ENCODE data around the gene IL36B. TPM values are rescaled to one million over a fixed set of nuclear protein-coding genes. Genes with fewer than 3 reads are reported as not detected.

The IL36B gene
- total RNA-seq, 2 experiments from 2014 or later = not detected

DNA sequence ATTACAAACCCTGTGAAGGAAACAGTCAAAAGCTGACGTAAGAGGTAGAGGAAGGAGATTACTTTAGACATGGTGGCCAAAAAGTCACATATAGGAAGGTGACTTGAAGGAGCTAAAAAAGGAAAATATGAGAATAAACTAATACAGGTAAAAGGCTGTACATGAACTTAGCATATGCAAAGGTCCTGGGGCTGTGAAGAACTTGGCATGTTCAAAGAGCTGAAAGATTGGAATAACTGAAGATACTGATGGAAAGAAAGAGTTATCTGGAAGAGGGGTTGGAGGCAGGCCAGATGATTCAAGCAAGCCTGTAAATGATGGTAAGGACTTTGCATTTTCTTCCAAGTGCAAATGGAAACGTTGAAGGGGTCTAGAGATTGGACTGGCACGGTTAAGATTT is 34.2 kb downstream of the IL36B start:
- CTCF ChIA-PET = interaction anchor here (1.0 to 1.5 kb wide), 2 partner anchors 57 to 61 kb away, joined by 3 to 5 read pairs; no protein-coding TSS in a partner anchor
- H3K27ac Mint-ChIP-seq = no peak overlapping the region
- H3K36me3 Mint-ChIP-seq (ENCODE audit: low read depth) = no peaks in the 10 kb centered on the region
- H3K4me3 Mint-ChIP-seq = no peak overlapping the region
- H3K4me1 Mint-ChIP-seq (ENCODE audit: low read depth) = peaks cover 2% of the 10 kb centered on the region
- no peak for DNase-seq
- POLR2A ChIA-PET = no interaction called here
- no peaks in the 10 kb centered on the region for H3K9me3 Mint-ChIP-seq (ENCODE audit: insufficient read depth)
- ATAC-seq = no peak
- peaks cover 22% of the 10 kb centered on the region for H3K27me3 Mint-ChIP-seq (ENCODE audit: low read depth)

DNA sequence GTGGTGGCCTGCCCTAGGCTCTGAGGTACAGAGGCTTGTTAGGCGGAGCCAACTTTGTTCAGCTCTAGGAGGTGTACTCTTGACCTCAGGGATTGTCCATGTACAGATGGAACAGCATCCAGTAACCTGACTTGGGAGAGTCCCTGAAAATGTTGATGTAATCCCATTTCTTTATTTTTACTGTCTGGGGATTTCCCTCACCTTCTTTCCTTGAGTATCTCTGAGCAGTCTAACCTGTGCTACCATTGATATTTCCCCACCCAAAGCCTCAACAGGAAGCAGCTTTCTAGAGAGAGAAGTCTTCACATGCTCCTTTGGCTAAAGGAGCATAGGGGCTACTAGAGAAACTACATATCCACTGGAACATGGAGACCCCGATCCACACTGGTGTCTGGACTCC is 37.0 kb downstream of the IL36B start:
- ATAC-seq = no peak
- H3K9me3 Mint-ChIP-seq (ENCODE audit: insufficient read depth) = no peaks in the 10 kb centered on the region

DNA sequence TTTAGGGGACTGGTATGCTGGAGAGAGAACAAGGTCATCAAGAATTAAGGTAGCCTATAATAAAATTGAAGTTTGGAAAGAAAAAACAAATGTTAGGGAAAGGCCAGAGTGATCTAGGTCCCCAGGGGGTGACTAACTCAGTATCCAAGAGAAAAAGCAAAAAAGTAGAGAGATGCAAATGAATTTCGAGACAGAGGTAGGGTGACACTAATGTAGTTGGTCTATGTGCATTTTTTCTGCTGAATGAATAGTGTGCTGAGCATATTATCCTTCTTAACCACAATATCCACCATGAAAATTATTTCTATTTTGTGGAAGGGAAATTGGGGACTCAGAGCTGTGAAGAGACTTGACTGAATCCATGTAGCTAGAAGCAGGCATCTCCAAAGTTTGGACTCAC is 37.6 kb downstream of the IL36B start:
- DNase-seq (no peak), ATAC-seq (no peak)
- H3K9me3 Mint-ChIP-seq (ENCODE audit: insufficient read depth) = no peaks in the 10 kb centered on the region
- H3K27ac Mint-ChIP-seq = no peak overlapping the region
- H3K4me1 Mint-ChIP-seq (ENCODE audit: low read depth) = peaks cover 6% of the 10 kb centered on the region
- CTCF ChIA-PET = interaction anchor here (1.1 to 1.3 kb wide), 2 partner anchors 19 to 25 kb away, joined by 3 to 4 read pairs; no protein-coding TSS in a partner anchor
- H3K36me3 Mint-ChIP-seq (ENCODE audit: low read depth) = no peaks in the 10 kb centered on the region
- POLR2A ChIA-PET = no interaction called here
- peaks cover 17% of the 10 kb centered on the region for H3K27me3 Mint-ChIP-seq (ENCODE audit: low read depth)
- H3K4me3 Mint-ChIP-seq = no peak overlapping the region

More for the DNA sequence above, 37.0 kb downstream of the IL36B start:
- CTCF ChIA-PET = interaction anchor here (1.1 to 1.3 kb wide), 2 partner anchors 20 to 25 kb away, joined by 3 to 4 read pairs; no protein-coding TSS in a partner anchor
- Mint-ChIP-seq H3K27me3 (ENCODE audit: low read depth) (peaks cover 17% of the 10 kb centered on the region), H3K36me3 (ENCODE audit: low read depth) (no peaks in the 10 kb centered on the region), H3K4me1 (ENCODE audit: low read depth) (peaks cover 6% of the 10 kb centered on the region), H3K4me3 (no peak overlapping the region), H3K27ac (no peak overlapping the region)
- POLR2A ChIA-PET = no interaction called here
- no peak for DNase-seq

DNA sequence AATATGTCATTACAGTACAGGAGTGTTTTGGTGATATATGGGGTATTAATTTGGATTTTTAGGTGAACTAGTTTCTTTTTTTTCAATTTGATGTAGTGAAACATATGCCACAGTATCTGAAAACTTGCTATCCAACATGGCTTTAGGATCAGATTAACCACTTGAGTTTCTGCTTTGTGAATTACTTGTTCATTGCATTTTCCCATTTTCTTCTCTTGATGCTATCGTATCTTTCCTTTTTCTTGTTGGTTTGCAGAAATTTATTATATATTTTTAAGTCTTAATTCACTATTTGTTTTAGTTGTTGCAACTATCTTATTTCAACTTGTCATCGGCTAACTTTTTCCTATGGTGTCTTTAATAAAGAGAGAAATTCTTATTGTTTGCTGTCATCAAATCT is 38.6 kb downstream of the IL36B start:
- H3K9me3 Mint-ChIP-seq (ENCODE audit: insufficient read depth) = no peaks in the 10 kb centered on the region
- DNase-seq (no peak), ATAC-seq (no peak)
- no peaks in the 10 kb centered on the region for H3K36me3 Mint-ChIP-seq (ENCODE audit: low read depth)
- H3K27me3 Mint-ChIP-seq (ENCODE audit: low read depth) = peaks cover 17% of the 10 kb centered on the region
- POLR2A ChIA-PET = no interaction called here
- peaks cover 6% of the 10 kb centered on the region for H3K4me1 Mint-ChIP-seq (ENCODE audit: low read depth)
- H3K27ac Mint-ChIP-seq = no peak overlapping the region
- H3K4me3 Mint-ChIP-seq = no peak overlapping the region
- CTCF ChIA-PET = no interaction called here

DNA sequence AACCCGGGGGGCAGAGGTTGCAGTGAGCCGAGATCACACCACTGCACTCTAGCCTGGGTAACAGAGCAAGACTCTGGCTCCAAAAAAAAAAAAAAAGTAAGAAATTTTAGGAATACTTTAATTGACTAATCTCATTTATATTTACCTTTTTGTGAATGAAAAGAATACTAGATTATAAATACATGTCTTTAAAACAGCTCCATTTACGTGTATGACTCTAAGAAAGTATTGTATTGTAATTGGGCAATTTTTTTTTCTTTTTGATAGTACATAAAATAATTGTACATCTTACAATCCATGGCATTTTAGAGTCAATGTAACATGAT is 39.4 kb downstream of the IL36B start:
- H3K36me3 Mint-ChIP-seq (ENCODE audit: low read depth) = no peaks in the 10 kb centered on the region
- peaks cover 9% of the 10 kb centered on the region for H3K27me3 Mint-ChIP-seq (ENCODE audit: low read depth)
- no peak overlapping the region for H3K4me3 Mint-ChIP-seq
- H3K4me1 Mint-ChIP-seq (ENCODE audit: low read depth) = peaks cover 6% of the 10 kb centered on the region
- POLR2A ChIA-PET = no interaction called here
- DNase-seq = no peak
- CTCF ChIA-PET = no interaction called here
- H3K9me3 Mint-ChIP-seq (ENCODE audit: insufficient read depth) = no peaks in the 10 kb centered on the region
- no peak overlapping the region for H3K27ac Mint-ChIP-seq
- ATAC-seq = no peak

DNA sequence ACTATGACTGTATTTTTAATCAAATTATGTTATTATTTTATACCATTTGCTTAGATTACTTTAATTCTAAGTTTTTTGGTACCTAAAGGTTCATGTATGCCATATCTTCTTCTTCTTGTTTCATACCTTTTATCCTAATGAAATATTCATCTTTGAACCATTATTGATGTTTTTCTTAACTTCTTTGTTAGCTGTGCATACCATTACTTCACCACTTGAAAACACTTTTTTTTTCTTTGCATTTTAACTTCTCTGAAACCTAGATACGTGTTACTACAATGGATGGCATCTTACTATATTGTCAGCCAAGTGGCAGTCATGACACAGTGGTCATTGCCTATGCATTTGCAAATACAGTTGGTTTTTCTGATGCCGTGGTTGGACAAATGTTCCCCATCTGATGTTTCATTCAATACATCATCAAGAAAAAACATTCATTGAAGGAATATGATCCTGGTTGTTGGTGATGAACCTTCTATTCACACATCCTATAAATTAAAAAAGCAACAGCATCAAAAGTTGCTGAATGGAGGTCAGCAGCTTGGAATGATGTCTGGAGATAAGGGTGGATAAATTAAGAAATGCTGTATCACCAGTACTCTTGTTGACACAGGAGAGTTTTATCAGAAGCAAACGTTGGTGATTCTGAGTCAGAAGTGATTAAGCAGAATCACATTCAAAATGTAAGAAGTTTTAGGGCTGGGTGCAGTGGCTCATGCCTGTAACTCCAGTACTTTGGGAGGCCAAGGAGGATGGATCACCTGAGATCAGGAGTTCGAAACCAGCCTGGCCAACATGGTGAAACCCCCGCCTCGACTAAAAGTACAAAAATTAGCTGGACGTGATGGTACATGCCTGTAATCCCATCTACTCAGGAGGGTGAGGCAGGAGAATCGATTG is 40.0 kb downstream of the IL36B start:
- H3K4me1 Mint-ChIP-seq (ENCODE audit: low read depth) = peaks cover 10% of the 10 kb centered on the region
- DNase-seq (no peak), ATAC-seq (no peak)
- no peaks in the 10 kb centered on the region for H3K36me3 Mint-ChIP-seq (ENCODE audit: low read depth)
- H3K4me3 Mint-ChIP-seq = no peak overlapping the region
- POLR2A ChIA-PET = no interaction called here
- H3K27ac Mint-ChIP-seq = no peak overlapping the region
- CTCF ChIA-PET = no interaction called here
- H3K27me3 Mint-ChIP-seq (ENCODE audit: low read depth) = peaks cover 9% of the 10 kb centered on the region
- H3K9me3 Mint-ChIP-seq (ENCODE audit: insufficient read depth) = no peaks in the 10 kb centered on the region

DNA sequence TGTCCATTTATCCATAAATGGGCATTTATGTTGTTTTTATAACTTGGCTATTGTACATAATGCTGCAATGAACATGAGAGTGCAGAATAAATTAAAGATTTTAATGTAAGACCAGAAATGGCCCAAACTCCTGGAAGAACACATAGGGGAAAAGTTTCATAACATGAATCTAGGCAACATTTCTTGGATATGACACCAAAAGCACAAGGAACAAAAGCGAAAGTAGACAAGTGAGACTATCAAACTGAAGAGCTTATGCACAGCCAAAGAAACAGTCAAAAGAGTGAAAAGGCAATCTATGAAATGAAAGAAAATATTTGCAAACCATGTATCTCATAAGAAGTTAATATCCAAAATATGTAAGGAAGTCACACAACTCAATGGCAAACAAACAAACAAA is 41.6 kb downstream of the IL36B start:
- no peak overlapping the region for H3K27ac Mint-ChIP-seq
- CTCF ChIA-PET = no interaction called here
- no peak for ATAC-seq
- no peaks in the 10 kb centered on the region for H3K9me3 Mint-ChIP-seq (ENCODE audit: insufficient read depth)
- POLR2A ChIA-PET = no interaction called here
- peaks cover 11% of the 10 kb centered on the region for H3K4me1 Mint-ChIP-seq (ENCODE audit: low read depth)
- peaks cover 5% of the 10 kb centered on the region for H3K27me3 Mint-ChIP-seq (ENCODE audit: low read depth)
- H3K4me3 Mint-ChIP-seq = no peak overlapping the region
- H3K36me3 Mint-ChIP-seq (ENCODE audit: low read depth) = no peaks in the 10 kb centered on the region
- DNase-seq = no peak

DNA sequence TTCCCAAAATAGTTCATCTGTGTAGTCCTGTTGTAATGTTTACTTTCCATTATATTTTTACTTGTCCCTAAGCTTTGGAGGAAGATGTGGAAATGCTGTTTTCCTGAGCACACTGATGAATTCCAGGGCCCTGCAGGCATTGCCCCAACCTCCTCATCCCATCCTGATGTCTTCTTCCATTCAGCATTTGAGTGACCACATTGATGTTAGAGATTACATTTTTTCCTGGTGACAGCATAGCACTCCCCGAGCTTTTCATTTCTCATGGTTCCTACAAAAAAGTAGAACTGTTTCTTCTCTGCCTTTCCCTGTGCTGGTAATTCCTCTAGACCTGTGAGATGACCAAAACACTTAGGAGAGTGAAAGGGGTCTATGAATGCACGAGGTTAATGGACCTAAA is 42.6 kb downstream of the IL36B start:
- Mint-ChIP-seq H3K36me3 (ENCODE audit: low read depth) (no peaks in the 10 kb centered on the region), H3K27ac (no peak overlapping the region), H3K4me3 (no peak overlapping the region), H3K9me3 (ENCODE audit: insufficient read depth) (no peaks in the 10 kb centered on the region), H3K27me3 (ENCODE audit: low read depth) (peaks cover 5% of the 10 kb centered on the region), H3K4me1 (ENCODE audit: low read depth) (peaks cover 9% of the 10 kb centered on the region)
- DNase-seq (no peak), ATAC-seq (no peak)
- POLR2A ChIA-PET = no interaction called here
- CTCF ChIA-PET = interaction anchor here (0.8 to 2.0 kb wide), 4 partner anchors 9 to 70 kb away, joined by 3 to 8 read pairs (median 4); no protein-coding TSS in a partner anchor

DNA sequence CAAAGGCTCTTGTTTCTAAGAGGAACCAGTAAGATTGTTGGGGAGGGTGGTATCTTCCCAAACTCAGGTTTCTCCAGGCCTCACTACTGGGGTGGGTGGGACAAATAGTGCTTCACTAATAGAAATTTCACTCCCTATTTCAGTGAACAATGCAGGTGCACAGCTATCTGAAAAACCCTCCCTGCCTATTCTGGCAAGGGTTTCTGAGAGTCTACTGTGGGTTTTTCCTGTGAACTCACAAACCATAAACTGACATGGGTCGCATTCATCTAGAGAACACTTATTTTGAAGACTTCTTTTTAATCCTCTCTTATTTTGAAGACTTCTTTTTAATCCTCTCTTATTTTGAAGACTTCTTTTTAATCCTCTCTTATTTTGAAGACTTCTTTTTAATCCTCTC is 43.0 kb downstream of the IL36B start:
- no peaks in the 10 kb centered on the region for H3K9me3 Mint-ChIP-seq (ENCODE audit: insufficient read depth)

DNA sequence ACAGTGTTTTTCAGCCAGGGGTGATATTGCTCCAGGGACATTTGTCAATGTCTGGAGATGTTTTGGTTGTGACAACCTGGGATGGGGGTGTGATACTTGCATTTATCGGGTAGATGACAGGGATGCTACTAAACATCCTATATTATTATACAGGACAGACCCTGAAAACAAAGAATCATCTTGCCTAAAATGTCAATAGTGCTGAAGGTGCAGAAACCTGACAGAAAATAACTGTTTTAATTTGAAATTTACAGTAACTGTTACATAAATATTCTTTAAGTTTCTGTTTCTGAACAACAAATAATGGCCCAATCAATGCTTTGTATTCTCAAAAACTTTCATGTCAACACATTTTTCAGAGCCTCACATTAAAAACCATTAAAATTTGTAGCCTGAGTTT is 45.4 kb downstream of the IL36B start:
- Mint-ChIP-seq H3K4me1 (ENCODE audit: low read depth) (peaks cover 9% of the 10 kb centered on the region), H3K27ac (no peak overlapping the region), H3K9me3 (ENCODE audit: insufficient read depth) (peaks cover 8% of the 10 kb centered on the region), H3K4me3 (no peak overlapping the region), H3K27me3 (ENCODE audit: low read depth) (no peaks in the 10 kb centered on the region), H3K36me3 (ENCODE audit: low read depth) (no peaks in the 10 kb centered on the region)
- DNase-seq = no peak
- ChIA-PET CTCF (no interaction called here), POLR2A (no interaction called here)
- ATAC-seq = no peak

More for the DNA sequence above, 43.0 kb downstream of the IL36B start:
- no peak overlapping the region for H3K27ac Mint-ChIP-seq
- no peaks in the 10 kb centered on the region for H3K36me3 Mint-ChIP-seq (ENCODE audit: low read depth)
- peaks cover 5% of the 10 kb centered on the region for H3K27me3 Mint-ChIP-seq (ENCODE audit: low read depth)
- H3K4me3 Mint-ChIP-seq = no peak overlapping the region
- peaks cover 9% of the 10 kb centered on the region for H3K4me1 Mint-ChIP-seq (ENCODE audit: low read depth)
- no peak for ATAC-seq
- DNase-seq = no peak
- ChIA-PET CTCF (interaction anchor here (0.8 to 2.0 kb wide), 4 partner anchors 8 to 71 kb away, joined by 3 to 8 read pairs (median 4); no protein-coding TSS in a partner anchor), POLR2A (no interaction called here)

DNA sequence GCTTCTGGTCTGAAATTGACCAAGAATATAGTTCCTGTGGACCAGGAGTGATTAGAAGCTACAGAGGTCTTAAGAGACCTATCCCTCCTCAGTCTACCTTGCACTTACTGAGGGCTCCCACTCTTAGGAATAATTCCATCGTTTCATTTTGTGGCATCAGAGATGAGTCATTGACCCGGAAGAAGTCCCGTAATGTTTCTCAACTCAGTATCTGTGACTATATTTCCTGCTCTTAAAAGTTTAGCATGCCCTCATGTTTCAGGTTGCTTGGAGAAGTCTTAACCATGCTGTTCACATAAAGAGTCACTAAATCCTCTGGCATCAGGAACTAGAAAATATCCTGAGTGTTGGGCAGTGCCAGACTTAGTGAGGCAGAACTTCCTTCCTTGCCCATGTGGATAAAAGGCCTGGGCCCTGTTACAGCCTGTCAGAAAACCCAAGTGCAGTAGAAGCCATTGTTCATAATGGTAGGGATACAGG is 47.6 kb downstream of the IL36B start, which contains the start of gene IL36A:
Gene IL36A, plus strand, starts transcription at position 430 of the 480 bp plus-strand sequence. CDS start 413 bp downstream, outside the sequence.
- POLR2A ChIA-PET = no interaction called here
- Mint-ChIP-seq H3K36me3 (ENCODE audit: low read depth) (peaks cover 10% of the 10 kb centered on the region), H3K4me1 (ENCODE audit: low read depth) (peaks cover 6% of the 10 kb centered on the region), H3K27ac (no peak within 1 kb of the TSS), H3K4me3 (no peak within 1 kb of the TSS), H3K9me3 (ENCODE audit: insufficient read depth) (peaks cover 27% of the 10 kb centered on the region), H3K27me3 (ENCODE audit: low read depth) (no peaks in the 10 kb centered on the region)
- ATAC-seq = no peak
- CTCF ChIA-PET = no interaction called here
- no peak for DNase-seq

DNA sequence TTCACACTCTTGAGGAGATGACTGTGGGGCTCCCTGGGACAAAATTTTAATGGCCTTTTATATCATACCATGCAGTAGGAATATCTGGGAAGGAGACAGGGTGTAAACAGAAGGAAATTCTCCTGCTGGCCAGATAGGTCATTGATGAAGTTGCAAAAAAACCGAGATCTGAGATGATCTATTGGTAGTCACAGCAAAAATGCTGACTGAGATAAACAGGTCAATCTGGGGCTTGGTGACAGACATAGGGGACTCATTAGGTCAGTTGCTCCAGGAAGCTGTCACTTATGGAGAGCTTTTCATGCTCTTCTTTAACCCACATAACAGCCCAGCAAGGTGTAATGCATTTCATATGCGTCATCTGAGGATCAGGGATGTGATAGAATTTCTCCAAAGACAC is 50.0 kb downstream of the IL36B start:
- Mint-ChIP-seq H3K9me3 (ENCODE audit: insufficient read depth) (peaks cover 41% of the 10 kb centered on the region), H3K27me3 (ENCODE audit: low read depth) (no peaks in the 10 kb centered on the region), H3K27ac (no peak overlapping the region), H3K4me1 (ENCODE audit: low read depth) (peaks cover 1% of the 10 kb centered on the region), H3K4me3 (no peak overlapping the region), H3K36me3 (ENCODE audit: low read depth) (peaks cover 21% of the 10 kb centered on the region)
- ATAC-seq = no peak
- ChIA-PET POLR2A (interaction anchor here (1.2 kb wide), 1 partner anchor 218 kb away, joined by 3 read pairs; no protein-coding TSS in a partner anchor), CTCF (interaction anchor here (1.0 kb wide), 1 partner anchor 18 kb away, joined by 3 read pairs; no protein-coding TSS in a partner anchor)
- DNase-seq = no peak

Data from activated CD8-positive, alpha-beta T cell treated with anti-CD3 and anti-CD28 coated beads, Interleukin-2, amount 10 ng/mL, durations not matched to agents 7 days and 5 days (primary cell).